Activated CD8-positive, alpha-beta memory T cell treated with anti-CD3 and anti-CD28 coated beads, Interleukin-2, amount 50 U/mL, for 1 hour (primary cell): ENCODE results near the gene SMAD5.

Experiments used
- DNase-seq: peaks from one replicate; pipeline ENCODE4 v3.0.0-alpha.2; 2020; ENCODE audit errors: extremely low read depth

The SMAD5 gene

GRCh38 chr5:136197462-136198142 is 65.0 kb downstream of the SMAD5 start:
- no peak for DNase-seq

GRCh38 chr5:136198453-136198852 is 65.8 kb downstream of the SMAD5 start:
- no peak for DNase-seq

GRCh38 chr5:136199408-136199807 is 66.8 kb downstream of the SMAD5 start:
- DNase-seq: no peak

- DNase-seq: no peak
Observed at GRCh38 chr5:136200130-136200529, 67.5 kb downstream of the SMAD5 start.

- DNase-seq: no peak
Observed at GRCh38 chr5:136200761-136201160, 68.1 kb downstream of the SMAD5 start.

GRCh38 chr5:136201870-136202269 is 69.2 kb downstream of the SMAD5 start:
- no peak for DNase-seq

GRCh38 chr5:136202469-136203205 is 70.0 kb downstream of the SMAD5 start:
- DNase-seq: no peak

GRCh38 chr5:136203303-136203922 is 70.8 kb downstream of the SMAD5 start:
- DNase-seq: no peak

- no peak for DNase-seq
Observed at GRCh38 chr5:136205061-136205702, 72.5 kb downstream of the SMAD5 start.

- no peak for DNase-seq
Observed at GRCh38 chr5:136205941-136206340, 73.3 kb downstream of the SMAD5 start.

GRCh38 chr5:136206361-136206760 is 73.7 kb downstream of the SMAD5 start:
- DNase-seq: no peak

GRCh38 chr5:136207631-136208030 is 75.0 kb downstream of the SMAD5 start:
- DNase-seq: no peak

- DNase-seq: no peak
Observed at GRCh38 chr5:136208916-136209315, 76.3 kb downstream of the SMAD5 start.

- DNase-seq: no peak
Observed at GRCh38 chr5:136209346-136209910, 76.8 kb downstream of the SMAD5 start.

- no peak for DNase-seq
Observed at GRCh38 chr5:136210259-136210658, 77.6 kb downstream of the SMAD5 start.

GRCh38 chr5:136211282-136212040 is 78.8 kb downstream of the SMAD5 start:
- DNase-seq: no peak

- DNase-seq: no peak
Observed at GRCh38 chr5:136212252-136212721, 79.6 kb downstream of the SMAD5 start.

GRCh38 chr5:136213919-136214493 is 81.4 kb downstream of the SMAD5 start:
- DNase-seq: no peak

GRCh38 chr5:136215812-136216211 is 83.2 kb downstream of the SMAD5 start:
- no peak for DNase-seq

- no peak for DNase-seq
Observed at GRCh38 chr5:136216230-136216629, 83.6 kb downstream of the SMAD5 start.

- DNase-seq: no peak
Observed at GRCh38 chr5:136221340-136221739, 88.7 kb downstream of the SMAD5 start.
